Activated CD4-positive, alpha-beta memory T cell treated with anti-CD3 and anti-CD28 coated beads for 36 hours (primary cell): ENCODE data around the gene MICALL1. TPM values are rescaled to one million over a fixed set of nuclear protein-coding genes. Genes with fewer than 3 reads are reported as not detected.
"Not testable (repeated sequence)": the region's sequence is repeated elsewhere in the genome, so short reads cannot be mapped to it uniquely, and the experiment has no call there.

ENCODE experiments used
- CTCF ChIA-PET: fragments of 350-600 bp; sonication (Branson Sonifier 250); formaldehyde crosslinking; loops from one replicate; lab custom pipeline; 2021; ENCODE audit warnings: antibody characterized with exemption, inconsistent platforms; lab: Charles Lee
- POLR2A ChIA-PET: fragments of 350-600 bp; sonication (Branson Sonifier 250); formaldehyde crosslinking; loops from one replicate; lab custom pipeline; 2021; ENCODE audit warnings: antibody characterized with exemption; lab: Charles Lee
- DNase-seq: peaks from one replicate; pipeline ENCODE4 v3.0.0-alpha.2; 2020
- H3K27ac Mint-ChIP-seq: one replicate; pipeline ENCODE4 v1.8.0; 2021; ENCODE audit warnings: mixed read lengths
- H3K27me3 Mint-ChIP-seq: one replicate; pipeline ENCODE4 v1.8.0; 2021; ENCODE audit warnings: mixed read lengths
- H3K36me3 Mint-ChIP-seq: one replicate; pipeline ENCODE4 v1.8.0; 2021; ENCODE audit warnings: mixed read lengths
- H3K4me1 Mint-ChIP-seq: one replicate; pipeline ENCODE4 v1.8.0; 2021; ENCODE audit warnings: low read depth, mixed read lengths
- H3K4me3 Mint-ChIP-seq: one replicate; pipeline ENCODE4 v1.8.0; 2021; ENCODE audit warnings: mild to moderate bottlenecking, mixed read lengths
- H3K9me3 Mint-ChIP-seq: one replicate; pipeline ENCODE4 v1.8.0; 2021; ENCODE audit warnings: mixed read lengths
- intact Hi-C: fragments of 100-400 bp; cut with micrococcal nuclease; formaldehyde crosslinking; loops from one replicate; pipeline ENCODE4 v1.15.1; 2023
- total RNA-seq, 2 experiments: library from RNA; stranded (reverse); gene quantifications; one replicate each; pipeline ENCODE4 v1.2.3, GENCODE V29; 2021

Gene MICALL1
- total RNA-seq, 2 experiments from 2014 or later, result 18.4 to 19.1 TPM

DNA sequence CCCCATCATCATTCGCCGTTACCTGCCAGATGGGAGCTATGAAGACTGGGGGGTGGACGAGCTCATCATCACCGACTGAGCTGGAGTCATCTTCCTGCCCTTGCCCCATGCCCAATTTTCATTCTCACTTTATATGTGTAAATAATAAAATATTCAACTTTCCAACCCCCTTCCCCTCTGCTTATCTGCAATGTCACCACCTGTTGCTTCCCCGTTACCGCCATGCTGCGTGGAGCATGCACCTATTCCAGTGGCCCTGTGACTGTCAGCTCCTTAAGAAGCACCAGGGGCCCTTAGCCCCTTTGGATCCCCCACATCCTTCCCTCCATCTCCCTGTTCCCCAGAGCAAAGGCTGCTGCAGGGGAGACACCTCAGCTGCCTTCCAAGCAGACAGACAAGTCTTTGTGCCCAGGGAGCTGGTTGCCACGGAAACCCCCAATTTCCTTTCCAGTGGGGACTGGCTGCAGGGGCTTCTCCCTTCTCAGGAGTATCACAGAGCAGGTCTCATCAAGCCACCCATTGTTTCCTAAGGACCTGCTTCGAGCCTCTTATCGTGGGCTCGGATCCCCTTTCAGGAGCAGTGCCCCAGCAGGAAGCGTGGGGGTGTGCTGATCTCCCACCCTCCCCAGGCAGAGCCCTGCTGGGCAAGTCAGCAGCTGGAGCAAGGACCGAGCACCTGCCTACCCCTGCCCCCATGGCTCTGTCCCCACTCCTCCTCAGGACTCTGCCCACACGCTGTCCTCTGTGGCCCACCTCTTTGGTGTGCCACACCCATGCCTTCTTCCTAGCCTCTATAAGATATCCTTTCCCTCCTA is 61.7 kb downstream of the MICALL1 start:
- Mint-ChIP-seq H3K27ac (no peak overlapping the region), H3K27me3 (no peaks in the 10 kb centered on the region), H3K4me3 (no peak overlapping the region), H3K4me1 (no peaks in the 10 kb centered on the region), H3K36me3 (peaks cover 26% of the 10 kb centered on the region), H3K9me3 (no peaks in the 10 kb centered on the region)
- intact Hi-C loops, result no loop called here
- DNase-seq, result no peak
- POLR2A ChIA-PET, result no interaction called here
- CTCF ChIA-PET, result interaction anchor here (0.7 to 4.0 kb wide), 4 partner anchors 13 to 150 kb away, joined by 3 to 29 read pairs (median 4); partner anchors contain the start of genes C22orf23 and POLR2F

DNA sequence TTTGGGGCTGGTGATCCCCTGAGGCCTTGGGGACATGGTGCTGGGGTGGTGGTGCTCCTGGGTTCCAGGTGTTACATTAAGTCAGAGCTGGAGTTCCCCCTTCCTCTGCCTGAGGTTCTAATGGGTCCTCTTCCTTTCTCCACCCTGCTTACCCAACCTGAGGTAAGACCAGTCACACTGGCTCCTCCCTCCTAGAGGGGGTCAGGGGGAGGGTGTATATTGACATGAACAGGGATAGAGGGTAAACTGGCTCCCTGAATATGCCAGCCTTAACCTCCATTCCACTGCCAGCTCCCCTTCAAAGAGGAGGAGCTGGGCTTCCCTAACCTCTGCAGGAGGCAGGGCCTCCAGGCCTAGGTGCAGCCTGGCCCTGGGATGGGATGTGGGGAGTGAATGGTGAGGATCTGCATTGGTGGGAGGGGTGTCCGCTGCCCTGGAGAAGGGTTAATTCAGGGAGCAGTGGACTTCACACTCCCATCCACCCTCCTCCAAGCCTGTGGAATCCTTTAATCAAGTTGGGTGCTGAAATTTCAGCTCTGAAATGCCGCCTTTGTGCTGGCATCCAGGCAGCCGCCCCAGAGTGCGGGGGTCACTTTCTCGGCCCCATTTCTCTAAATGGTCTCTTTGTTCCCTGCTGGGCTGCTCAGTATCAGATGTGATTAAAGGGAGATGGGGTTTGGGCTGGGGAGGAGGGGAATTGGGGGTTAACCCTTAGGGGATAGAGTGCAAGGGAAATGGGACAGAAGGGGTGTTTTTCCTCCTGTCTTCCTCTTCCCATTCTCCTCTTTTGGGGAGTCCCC is 62.6 kb downstream of the MICALL1 start:
- intact Hi-C loops, result no loop called here
- Mint-ChIP-seq H3K27ac (no peak overlapping the region), H3K9me3 (no peaks in the 10 kb centered on the region), H3K36me3 (peaks cover 26% of the 10 kb centered on the region), H3K4me1 (no peaks in the 10 kb centered on the region), H3K27me3 (no peaks in the 10 kb centered on the region), H3K4me3 (no peak overlapping the region)
- ChIA-PET CTCF (interaction anchor here (1.0 kb wide), 1 partner anchor 35 kb away, joined by 3 read pairs; no protein-coding TSS in a partner anchor), POLR2A (no interaction called here)
- no peak for DNase-seq

DNA sequence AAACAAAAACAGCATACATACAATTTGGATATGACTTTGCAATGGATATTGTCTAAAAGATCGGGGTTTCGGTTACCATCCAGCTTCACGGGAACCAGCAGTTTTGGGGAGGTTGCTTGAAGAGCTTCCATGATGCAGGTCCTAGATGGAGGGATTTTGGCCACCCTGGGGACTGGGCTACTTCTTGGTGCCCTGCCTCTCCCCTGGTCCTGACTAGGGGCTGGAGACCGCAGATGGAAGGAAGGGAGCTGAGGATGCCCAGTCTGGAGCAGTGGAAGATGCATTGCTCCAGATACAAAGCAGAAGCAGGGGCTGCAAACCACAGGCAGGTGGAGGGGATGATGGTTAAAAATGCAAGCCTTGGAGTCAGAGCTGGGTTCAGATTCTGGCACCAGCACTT is 64.8 kb downstream of the MICALL1 start:
- Mint-ChIP-seq H3K4me3 (no peak overlapping the region), H3K36me3 (peaks cover 22% of the 10 kb centered on the region), H3K9me3 (no peaks in the 10 kb centered on the region), H3K27me3 (no peaks in the 10 kb centered on the region), H3K4me1 (no peaks in the 10 kb centered on the region), H3K27ac (no peak overlapping the region)
- intact Hi-C loops, result no loop called here
- ChIA-PET CTCF (interaction anchor here (1.2 to 1.6 kb wide), 3 partner anchors 9 to 153 kb away, joined by 3 to 6 read pairs (median 4); no protein-coding TSS in a partner anchor), POLR2A (no interaction called here)
- DNase-seq, result no peak

- ChIA-PET CTCF (interaction anchor here (1.3 to 1.6 kb wide), 2 partner anchors 38 to 154 kb away, joined by 4 to 6 read pairs; no protein-coding TSS in a partner anchor), POLR2A (interaction anchor here (0.5 kb wide), 1 partner anchor 88 kb away, joined by 3 read pairs; no protein-coding TSS in a partner anchor)
- H3K4me1 Mint-ChIP-seq, result no peaks in the 10 kb centered on the region
- H3K4me3 Mint-ChIP-seq, result no peak overlapping the region
- peaks cover 21% of the 10 kb centered on the region for H3K36me3 Mint-ChIP-seq
- DNase-seq, result no peak
- no peaks in the 10 kb centered on the region for H3K27me3 Mint-ChIP-seq
- intact Hi-C loops, result no loop called here
- H3K27ac Mint-ChIP-seq, result no peak overlapping the region
- no peaks in the 10 kb centered on the region for H3K9me3 Mint-ChIP-seq
Observed at GRCh38 chr22:37971475-37972434, 65.7 kb downstream of the MICALL1 start.

DNA sequence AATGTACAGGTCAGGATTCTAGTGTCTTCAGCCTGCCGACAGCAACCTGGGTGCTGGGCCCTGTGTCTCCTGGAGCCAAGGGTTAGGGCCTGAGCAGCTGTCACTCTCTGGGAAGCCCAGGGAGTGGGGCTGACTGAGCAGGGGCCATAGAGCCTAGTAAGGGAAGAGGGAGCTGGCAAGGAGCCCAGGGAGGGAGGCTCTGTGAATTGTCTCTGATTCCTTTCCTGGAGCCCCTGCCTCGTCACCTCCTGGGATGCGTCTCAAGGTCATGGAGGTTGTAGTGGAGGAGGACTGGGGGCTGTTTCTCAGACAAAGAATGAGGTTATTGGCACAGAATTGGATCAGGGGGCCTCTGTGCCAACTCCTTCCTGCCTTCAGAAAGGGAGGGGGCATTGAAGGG is 66.4 kb downstream of the MICALL1 start:
- Mint-ChIP-seq H3K4me3 (no peak overlapping the region), H3K27me3 (no peaks in the 10 kb centered on the region), H3K9me3 (no peaks in the 10 kb centered on the region), H3K27ac (no peak overlapping the region), H3K36me3 (peaks cover 19% of the 10 kb centered on the region), H3K4me1 (no peaks in the 10 kb centered on the region)
- CTCF ChIA-PET, result no interaction called here
- POLR2A ChIA-PET, result no interaction called here
- DNase-seq, result no peak
- intact Hi-C loops, result no loop called here

DNA sequence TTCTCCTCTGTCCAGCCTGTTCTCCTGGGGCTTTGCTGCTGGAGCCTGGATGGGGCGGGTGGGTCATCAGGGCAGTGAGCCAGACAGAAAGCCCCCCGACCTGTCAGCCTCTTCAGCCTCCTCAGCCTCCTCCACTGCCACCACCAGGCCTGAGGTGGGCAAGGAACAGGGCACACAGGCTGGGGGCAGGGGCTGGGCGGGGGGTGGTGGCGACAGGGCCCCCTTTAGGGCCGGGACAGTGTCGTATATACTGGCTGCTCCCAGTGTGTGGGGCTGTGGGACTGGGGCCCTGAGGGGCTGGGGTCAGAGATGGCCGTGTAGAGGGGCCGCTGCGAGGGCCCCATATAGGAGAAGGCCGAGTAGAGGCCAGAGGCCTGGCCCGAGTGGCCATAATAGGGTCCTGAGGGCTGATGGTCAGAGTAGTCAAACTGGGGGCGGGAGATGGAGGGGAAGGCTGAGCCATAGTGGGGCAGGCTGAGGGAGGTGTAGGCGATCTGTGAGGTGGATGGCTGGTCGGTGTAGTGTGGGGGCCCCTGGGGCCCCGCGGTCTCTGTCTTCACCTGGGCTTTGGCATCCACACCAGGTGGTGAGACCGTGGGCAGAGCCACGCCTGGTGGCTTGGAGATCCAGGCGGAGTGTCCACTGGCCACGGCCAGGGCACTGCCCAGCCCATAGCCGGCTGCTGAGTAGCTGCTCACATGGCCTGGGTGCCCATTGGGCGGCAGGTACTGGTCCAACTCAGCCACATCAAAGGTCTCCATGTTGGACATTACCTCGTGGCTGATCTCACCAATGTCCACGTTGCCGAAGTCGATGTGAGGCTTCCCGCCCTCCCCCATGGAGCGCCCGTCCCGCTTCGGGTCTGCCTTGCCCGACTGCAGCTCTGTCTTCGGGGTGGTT is 67.4 kb downstream of the MICALL1 start:
- Mint-ChIP-seq H3K4me3 (no peak overlapping the region), H3K27ac (no peak overlapping the region), H3K27me3 (no peaks in the 10 kb centered on the region), H3K36me3 (peaks cover 12% of the 10 kb centered on the region), H3K9me3 (no peaks in the 10 kb centered on the region), H3K4me1 (no peaks in the 10 kb centered on the region)
- CTCF ChIA-PET, result no interaction called here
- no peak for DNase-seq
- POLR2A ChIA-PET, result no interaction called here
- intact Hi-C loops, result no loop called here

DNA sequence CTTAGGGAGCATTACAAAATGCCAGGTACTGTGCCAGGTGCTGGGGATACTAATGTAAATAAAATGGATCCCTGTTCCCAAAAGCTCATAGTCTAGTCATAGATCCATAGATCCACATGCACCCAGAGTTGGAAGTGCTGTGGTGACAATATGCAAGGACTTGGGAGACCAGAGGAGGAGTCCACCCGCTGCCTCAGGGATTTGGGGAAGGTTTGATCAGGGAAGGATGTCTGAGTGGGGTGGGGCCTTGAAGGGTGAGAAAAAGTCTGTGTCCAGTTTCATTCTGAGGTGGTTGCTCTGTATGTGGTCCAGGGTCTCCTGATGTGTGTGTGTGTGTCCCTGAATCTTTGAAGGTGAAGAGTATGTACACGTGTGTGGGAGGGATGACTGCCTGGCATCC is 69.1 kb downstream of the MICALL1 start:
- H3K9me3 Mint-ChIP-seq, result no peaks in the 10 kb centered on the region
- H3K27ac Mint-ChIP-seq, result no peak overlapping the region
- intact Hi-C loops, result no loop called here
- CTCF ChIA-PET, result no interaction called here
- POLR2A ChIA-PET, result no interaction called here
- no peaks in the 10 kb centered on the region for H3K27me3 Mint-ChIP-seq
- no peak overlapping the region for H3K4me3 Mint-ChIP-seq
- no peak for DNase-seq
- H3K36me3 Mint-ChIP-seq, result peaks cover 8% of the 10 kb centered on the region
- no peaks in the 10 kb centered on the region for H3K4me1 Mint-ChIP-seq

GRCh38 chr22:37976022-37976421 is 69.9 kb downstream of the MICALL1 start:
- H3K36me3 Mint-ChIP-seq, H3K9me3 Mint-ChIP-seq, H3K4me1 Mint-ChIP-seq, H3K4me3 Mint-ChIP-seq, DNase-seq, POLR2A ChIA-PET, H3K27ac Mint-ChIP-seq, H3K27me3 Mint-ChIP-seq, intact Hi-C loops: not testable (repeated sequence)
- CTCF ChIA-PET, result interaction anchor here (0.8 kb wide), 1 partner anchor 10 kb away, joined by 3 read pairs; no protein-coding TSS in a partner anchor

GRCh38 chr22:37976547-37976946 is 70.5 kb downstream of the MICALL1 start:
- POLR2A ChIA-PET, result no interaction called here
- CTCF ChIA-PET, result no interaction called here
- Mint-ChIP-seq H3K36me3 (peaks cover 6% of the 10 kb centered on the region), H3K27me3 (no peaks in the 10 kb centered on the region), H3K4me1 (no peaks in the 10 kb centered on the region), H3K9me3 (no peaks in the 10 kb centered on the region), H3K27ac (no peak overlapping the region), H3K4me3 (no peak overlapping the region)
- intact Hi-C loops, result no loop called here
- DNase-seq, result no peak

DNA sequence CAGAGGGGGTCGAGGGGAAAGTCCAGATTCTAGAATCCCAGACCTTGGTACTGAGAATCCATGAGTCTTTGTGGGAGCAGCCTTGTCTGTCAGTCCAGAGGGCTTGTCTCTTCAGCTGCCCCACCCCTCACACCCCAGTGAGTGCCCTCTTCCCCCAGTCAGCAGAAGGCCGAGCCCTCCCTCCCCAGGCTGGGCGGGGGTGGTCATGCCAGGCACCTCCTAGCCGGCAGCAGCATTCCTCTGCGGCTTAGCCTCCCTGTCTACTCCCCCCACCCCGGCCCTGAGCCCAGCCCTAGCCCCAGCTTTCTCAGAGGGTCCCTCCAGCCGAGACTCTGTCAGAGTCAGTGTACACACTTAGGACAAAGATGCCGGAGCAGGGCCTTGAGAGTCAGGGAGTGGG is 73.7 kb downstream of the MICALL1 start:
- Mint-ChIP-seq H3K4me1 (no peaks in the 10 kb centered on the region), H3K9me3 (no peaks in the 10 kb centered on the region), H3K4me3 (no peak overlapping the region), H3K36me3 (peaks cover 6% of the 10 kb centered on the region), H3K27ac (no peak overlapping the region), H3K27me3 (no peaks in the 10 kb centered on the region)
- CTCF ChIA-PET, result no interaction called here
- POLR2A ChIA-PET, result no interaction called here
- no peak for DNase-seq
- intact Hi-C loops, result no loop called here
